ENCODE results near the gene VKORC1L1. TPM values are rescaled to one million over a fixed set of nuclear protein-coding genes. Genes with fewer than 3 reads are reported as not detected.
"Not testable (repeated sequence)": the region's sequence is repeated elsewhere in the genome, so short reads cannot be mapped to it uniquely, and the experiment has no call there.

VKORC1L1 gene
- total RNA-seq, 2 donors from 2014 or later = 12.3 to 13.5 TPM

DNA sequence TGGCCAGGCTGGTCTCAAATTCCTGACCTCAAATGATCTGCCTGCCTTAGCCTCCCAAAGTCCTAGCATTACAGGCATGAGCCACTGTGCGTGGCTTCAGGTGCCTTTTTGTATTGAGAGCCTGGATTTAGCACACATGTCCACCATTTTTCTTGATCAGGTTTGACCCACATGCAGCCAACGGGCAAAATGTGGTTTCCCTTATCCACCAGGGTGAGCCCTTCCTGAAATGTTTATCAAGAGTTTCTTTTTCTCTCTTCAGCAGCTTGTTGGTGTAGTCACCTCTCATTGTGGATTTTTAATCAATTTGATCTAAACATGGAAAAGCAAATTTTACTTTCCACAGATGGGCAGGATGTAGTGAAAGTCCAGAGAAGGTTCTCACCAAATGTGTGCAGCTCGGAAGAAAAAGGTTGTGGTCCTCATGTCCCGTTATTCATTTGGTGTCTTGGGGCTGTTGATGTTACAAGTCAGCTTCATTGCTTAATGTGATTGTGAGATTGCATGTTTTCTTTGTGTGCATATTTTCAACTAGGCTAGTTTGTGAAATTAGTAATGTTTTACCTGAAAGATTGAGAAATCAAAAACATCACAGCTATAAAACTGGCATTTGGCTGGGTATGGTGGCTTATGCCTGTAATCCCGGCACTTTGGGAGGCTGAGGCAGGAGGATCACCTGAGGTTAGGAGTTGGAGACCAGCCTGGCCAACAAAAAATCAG, 80.3 kb downstream of the VKORC1L1 start:
- Histone ChIP-seq H3K9me3 (no peaks in the 10 kb centered on the region), H3K4me3 (no peak overlapping the region), H3K4me1 (no peaks in the 10 kb centered on the region), H3K27ac (no peak overlapping the region), H3K27me3 (no peaks in the 10 kb centered on the region), H3K36me3 (peaks cover 33% of the 10 kb centered on the region)
- DNase-seq (ENCODE audit: low spot score) = no peak
- TF ChIP-seq, protein P1, sequence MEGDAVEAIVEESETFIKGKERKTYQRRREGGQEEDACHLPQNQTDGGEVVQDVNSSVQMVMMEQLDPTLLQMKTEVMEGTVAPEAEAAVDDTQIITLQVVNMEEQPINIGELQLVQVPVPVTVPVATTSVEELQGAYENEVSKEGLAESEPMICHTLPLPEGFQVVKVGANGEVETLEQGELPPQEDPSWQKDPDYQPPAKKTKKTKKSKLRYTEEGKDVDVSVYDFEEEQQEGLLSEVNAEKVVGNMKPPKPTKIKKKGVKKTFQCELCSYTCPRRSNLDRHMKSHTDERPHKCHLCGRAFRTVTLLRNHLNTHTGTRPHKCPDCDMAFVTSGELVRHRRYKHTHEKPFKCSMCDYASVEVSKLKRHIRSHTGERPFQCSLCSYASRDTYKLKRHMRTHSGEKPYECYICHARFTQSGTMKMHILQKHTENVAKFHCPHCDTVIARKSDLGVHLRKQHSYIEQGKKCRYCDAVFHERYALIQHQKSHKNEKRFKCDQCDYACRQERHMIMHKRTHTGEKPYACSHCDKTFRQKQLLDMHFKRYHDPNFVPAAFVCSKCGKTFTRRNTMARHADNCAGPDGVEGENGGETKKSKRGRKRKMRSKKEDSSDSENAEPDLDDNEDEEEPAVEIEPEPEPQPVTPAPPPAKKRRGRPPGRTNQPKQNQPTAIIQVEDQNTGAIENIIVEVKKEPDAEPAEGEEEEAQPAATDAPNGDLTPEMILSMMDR (IDR thresholded peaks at IDR 0.05) = no peak

DNA sequence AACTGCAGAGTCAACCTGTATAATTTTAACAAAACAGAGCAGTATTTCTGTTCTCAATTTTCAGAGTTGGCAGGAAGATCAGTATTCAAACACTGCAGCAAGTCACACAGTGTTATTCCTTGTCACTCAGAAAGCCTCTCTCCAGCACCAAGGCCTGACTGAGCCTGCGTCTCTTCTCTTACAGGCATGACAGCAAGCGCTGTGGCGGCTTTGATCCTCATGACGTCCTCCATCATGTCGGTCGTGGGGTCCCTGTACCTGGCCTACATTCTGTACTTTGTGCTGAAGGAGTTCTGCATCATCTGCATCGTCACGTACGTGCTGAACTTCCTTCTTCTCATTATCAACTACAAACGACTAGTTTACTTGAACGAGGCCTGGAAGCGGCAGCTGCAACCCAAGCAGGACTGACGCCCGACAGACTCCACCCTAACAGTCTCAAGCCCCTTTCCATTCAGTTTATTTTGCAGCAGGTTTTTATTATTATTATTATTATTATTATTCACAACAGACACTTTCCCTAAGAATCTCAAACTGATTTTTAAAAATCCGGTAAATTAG, 81.1 kb downstream of the VKORC1L1 start:
- TF ChIP-seq, protein P1 (IDR thresholded peaks at IDR 0.05) = no peak
- H3K36me3 ChIP-seq = peaks cover 37% of the 10 kb centered on the region
- no peak overlapping the region for H3K27ac ChIP-seq
- no peaks in the 10 kb centered on the region for H3K9me3 ChIP-seq
- no peaks in the 10 kb centered on the region for H3K4me1 ChIP-seq
- DNase-seq (ENCODE audit: low spot score) = peak; percentile 28
- no peak overlapping the region for H3K4me3 ChIP-seq
- no peaks in the 10 kb centered on the region for H3K27me3 ChIP-seq

DNA sequence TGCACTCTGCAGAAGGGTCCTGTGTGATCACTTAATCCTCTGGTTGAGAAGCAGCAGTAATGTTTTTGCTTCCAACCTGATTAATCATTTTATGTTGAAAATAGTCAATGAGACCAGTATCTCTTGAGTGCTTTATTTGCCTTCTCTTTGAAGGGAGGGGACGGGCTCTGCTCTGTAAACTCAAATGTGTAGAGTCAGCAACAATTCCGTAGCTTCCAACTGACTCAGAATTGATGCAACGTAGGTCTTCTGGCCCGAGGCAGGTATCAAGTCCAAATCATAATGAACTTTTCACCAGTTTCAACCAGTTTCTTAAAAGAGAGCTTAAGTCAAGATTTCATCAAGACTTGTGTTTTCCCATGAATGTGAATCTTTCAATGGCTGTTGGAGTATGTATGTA, 82.8 kb downstream of the VKORC1L1 start:
- H3K27ac ChIP-seq = no peak overlapping the region
- H3K4me1 ChIP-seq = no peaks in the 10 kb centered on the region
- no peak overlapping the region for H3K4me3 ChIP-seq
- no peak for DNase-seq (ENCODE audit: low spot score)
- H3K27me3 ChIP-seq = no peaks in the 10 kb centered on the region
- TF ChIP-seq, protein P1 (IDR thresholded peaks at IDR 0.05) = no peak
- no peaks in the 10 kb centered on the region for H3K9me3 ChIP-seq
- peaks cover 48% of the 10 kb centered on the region for H3K36me3 ChIP-seq

DNA sequence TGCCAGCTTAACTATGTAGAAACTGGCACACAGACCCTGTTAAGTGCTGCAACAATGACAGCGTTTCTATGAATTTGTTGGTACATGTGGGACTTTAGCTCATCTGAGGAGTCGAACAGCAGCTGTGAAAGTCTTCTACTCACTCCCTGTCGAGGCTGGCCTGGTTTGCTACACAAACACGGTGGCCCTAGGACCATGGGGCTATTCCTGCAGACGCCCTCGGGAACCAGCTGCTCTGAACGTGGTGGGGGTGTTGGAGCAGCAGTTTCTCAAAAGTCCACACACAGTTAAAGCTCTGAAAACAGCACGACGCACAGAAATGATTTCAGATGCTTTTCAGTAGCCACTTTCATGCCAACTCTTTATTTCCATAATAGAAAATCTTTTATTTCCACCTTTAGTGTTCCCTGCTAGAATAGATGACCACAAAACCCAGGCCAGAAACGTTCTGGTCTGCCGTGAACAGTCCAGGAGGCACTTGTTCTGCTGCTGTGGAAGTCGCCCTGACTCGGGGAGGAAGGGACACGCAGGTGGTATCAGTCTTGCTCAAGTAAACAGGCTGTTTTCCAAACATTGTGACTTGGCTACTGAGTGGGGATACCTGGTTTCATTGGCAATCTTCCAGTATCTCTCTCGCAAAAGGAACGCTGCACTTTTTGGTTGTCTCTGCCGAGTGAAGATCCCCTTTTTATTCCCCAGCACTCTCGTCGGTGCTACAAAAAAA, 87.6 kb downstream of the VKORC1L1 start:
- H3K27ac ChIP-seq = no peak overlapping the region
- DNase-seq (ENCODE audit: low spot score) = no peak
- peaks cover 75% of the 10 kb centered on the region for H3K36me3 ChIP-seq
- TF ChIP-seq, protein P1 (IDR thresholded peaks at IDR 0.05) = no peak
- no peaks in the 10 kb centered on the region for H3K4me1 ChIP-seq
- H3K27me3 ChIP-seq = no peaks in the 10 kb centered on the region
- H3K4me3 ChIP-seq = no peak overlapping the region
- no peaks in the 10 kb centered on the region for H3K9me3 ChIP-seq

DNA sequence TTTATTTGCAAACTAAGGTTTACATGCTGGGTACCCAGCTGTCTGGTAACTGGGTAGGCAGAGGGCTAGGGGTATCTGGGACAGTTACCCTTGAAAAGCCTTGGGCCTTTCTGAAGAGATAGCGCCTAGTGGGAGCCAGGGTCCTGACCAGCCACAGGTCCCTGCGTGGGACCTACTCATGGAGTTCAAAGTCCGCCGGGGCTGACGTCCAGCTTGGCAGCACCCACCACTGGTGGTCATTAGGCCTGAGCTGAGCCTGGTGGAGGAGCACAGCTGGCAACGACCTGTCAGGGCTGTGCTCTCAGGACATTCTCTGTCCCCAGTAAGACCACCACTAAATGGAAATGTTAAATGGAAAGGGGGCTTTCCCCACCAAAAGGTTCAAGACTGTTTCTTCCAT, 89.2 kb downstream of the VKORC1L1 start:
- Histone ChIP-seq H3K27me3 (no peaks in the 10 kb centered on the region), H3K4me1 (no peaks in the 10 kb centered on the region), H3K4me3 (no peak overlapping the region), H3K36me3 (peaks cover 73% of the 10 kb centered on the region), H3K27ac (no peak overlapping the region), H3K9me3 (no peaks in the 10 kb centered on the region)
- no peak for DNase-seq (ENCODE audit: low spot score)
- TF ChIP-seq, protein P1 (IDR thresholded peaks at IDR 0.05) = no peak

DNA sequence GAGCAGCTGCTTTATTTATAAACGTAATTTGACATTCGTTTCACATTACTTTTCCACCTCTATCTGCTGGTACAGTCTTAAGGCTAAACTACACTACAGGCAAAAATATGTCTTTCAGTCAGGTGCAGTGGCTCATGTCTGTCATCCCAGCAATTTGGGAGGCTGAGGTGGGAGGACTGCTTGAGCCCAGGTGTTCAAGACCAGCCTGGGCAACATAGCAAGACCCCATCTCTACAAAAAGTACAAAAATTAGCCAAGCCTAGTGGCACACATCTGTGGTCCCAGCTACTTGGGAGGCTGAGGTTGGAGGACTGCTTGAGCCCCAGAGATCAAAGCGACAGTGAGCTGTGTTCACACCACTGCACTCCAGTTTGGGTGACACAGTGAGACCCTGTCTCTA, 91.8 kb downstream of the VKORC1L1 start:
- not testable (repeated sequence) for H3K4me3 ChIP-seq; H3K4me1 ChIP-seq; H3K27me3 ChIP-seq; DNase-seq (ENCODE audit: low spot score); H3K27ac ChIP-seq; H3K9me3 ChIP-seq
- H3K36me3 ChIP-seq = peaks cover 90% of the 10 kb centered on the region

Data from right atrium auricular region (tissue), 2 donors.